Hepatocyte (in vitro differentiated cells): Measurements from ENCODE around the gene LRRC36. TPM values are rescaled to one million over a fixed set of nuclear protein-coding genes. Genes with fewer than 3 reads are reported as not detected.

ENCODE experiments used
- DNase-seq: peaks from one replicate; pipeline ENCODE4 v3.0.0-alpha.2; 2016; ENCODE audit warnings: low spot score
- H2AFZ ChIP-seq: fragments of 200-600 bp; sonication (generic); 2 replicates; pipeline ENCODE4 v1.6.0; 2016; ENCODE audit warnings: antibody characterized with exemption, mild to moderate bottlenecking
- H3K27ac ChIP-seq: fragments of 200-600 bp; sonication (generic); 2 replicates; pipeline ENCODE4 v1.5.1; 2016; ENCODE audit warnings: mild to moderate bottlenecking
- H3K27me3 ChIP-seq: fragments of 200-600 bp; sonication (generic); 2 replicates; pipeline ENCODE4 v1.6.1; 2016
- H3K36me3 ChIP-seq: fragments of 200-600 bp; sonication (generic); replicated peaks from 2 replicates; pipeline ENCODE4 v1.5.1; 2016; ENCODE audit warnings: low read depth; ENCODE audit not compliant: insufficient read depth
- H3K4me1 ChIP-seq: fragments of 200-600 bp; sonication (generic); 2 replicates; pipeline ENCODE4 v1.5.1; 2016; ENCODE audit warnings: mild to moderate bottlenecking, moderate library complexity; ENCODE audit not compliant: insufficient read depth
- H3K4me2 ChIP-seq: fragments of 200-600 bp; sonication (generic); 2 replicates; pipeline ENCODE4 v1.6.0; 2016
- H3K4me3 ChIP-seq: fragments of 200-600 bp; sonication (generic); 2 replicates; pipeline ENCODE4 v1.5.1; 2016; ENCODE audit warnings: mild to moderate bottlenecking
- H3K79me2 ChIP-seq: fragments of 200-600 bp; sonication (generic); 2 replicates; pipeline ENCODE4 v1.6.0; 2017; ENCODE audit warnings: mild to moderate bottlenecking
- H3K9me2 ChIP-seq: fragments of 200-600 bp; sonication (generic); replicated peaks from 2 replicates; pipeline ENCODE4 v1.6.0; 2017; ENCODE audit warnings: mild to moderate bottlenecking; ENCODE audit not compliant: insufficient read depth
- H3K9me3 ChIP-seq: fragments of 200-600 bp; sonication (generic); 2 replicates; pipeline ENCODE4 v1.5.1; 2016; ENCODE audit warnings: low read depth, mild to moderate bottlenecking
- H4K20me1 ChIP-seq: fragments of 200-600 bp; sonication (generic); 2 replicates; pipeline ENCODE4 v1.6.0; 2016; ENCODE audit warnings: mild to moderate bottlenecking; ENCODE audit not compliant: insufficient read depth, poor library complexity, severe bottlenecking
- CTCF ChIP-seq: fragments of 200-600 bp; sonication (generic); IDR thresholded peaks from 2 replicates; pipeline ENCODE4 v1.5.1; 2016; ENCODE audit warnings: antibody characterized with exemption, mild to moderate bottlenecking; ENCODE audit not compliant: poor library complexity
- EZH2 ChIP-seq: fragments of 200-600 bp; sonication (generic); IDR thresholded peaks from 2 replicates; pipeline ENCODE4 v1.6.1; 2016; ENCODE audit warnings: antibody characterized with exemption, mild to moderate bottlenecking, borderline replicate concordance
- EZH2phosphoT487 ChIP-seq: fragments of 200-600 bp; sonication (generic); IDR thresholded peaks from one replicate; pipeline ENCODE4 v1.6.1; 2018; ENCODE audit warnings: antibody characterized with exemption, mild to moderate bottlenecking, low read depth, moderate library complexity; ENCODE audit not compliant: unreplicated experiment, severe bottlenecking
- WGBS: methylation state at CpG from one replicate; pipeline ENCODE4 v1.1.6; 2016; ENCODE audit warnings: low lambda C conversion rate; ENCODE audit errors: missing lambda C conversion rate; 5-methylcytosine and 5-hydroxymethylcytosine counted together
- polyA plus RNA-seq: library from polyadenylated mRNA; unstranded; fragments of >200 nt; fragmentation: Nextera tagmentation; extraction: Ambion mirVana; gene quantifications from 2 replicates; pipeline ENCODE4 v1.2.1, GENCODE V29; 2016
- total RNA-seq: library from RNA; depleted of rRNA; stranded (reverse); fragments of >200 nt; gene quantifications from 2 replicates; pipeline ENCODE4 v1.2.3, GENCODE V29; 2014

LRRC36 gene
- total and polyA plus RNA-seq, 2 experiments from 2014 or later: 0.23 to 0.69 TPM

GRCh38 chr16:67294171-67294757 lies 32.4 kb upstream of the LRRC36 start:
- H3K9me2 ChIP-seq: no peaks in the 10 kb centered on the region
- DNase-seq: no peak
- 82% methylated on average over 4 of the region's 4 CpGs for WGBS
- no peak for TF ChIP-seq EZH2
- no peak for TF ChIP-seq CTCF
- no peak for TF ChIP-seq EZH2phosphoT487
- H3K36me3 ChIP-seq: no peaks in the 10 kb centered on the region
- H3K9me3 ChIP-seq: no peaks in the 10 kb centered on the region
- no peaks in the 10 kb centered on the region for H3K27me3 ChIP-seq
- H3K4me1 ChIP-seq: peaks cover 8% of the 10 kb centered on the region
- H3K79me2 ChIP-seq: no peaks in the 10 kb centered on the region
- H3K4me2 ChIP-seq: no peak overlapping the region
- no peak overlapping the region for H3K4me3 ChIP-seq
- H4K20me1 ChIP-seq: no peaks in the 10 kb centered on the region
- peak overlapping the region; percentile 49 for H3K27ac ChIP-seq
- H2AFZ ChIP-seq: no peak overlapping the region

GRCh38 chr16:67294938-67295361 lies 31.7 kb upstream of the LRRC36 start:
- H2AFZ ChIP-seq: no peak overlapping the region
- H3K79me2 ChIP-seq: no peaks in the 10 kb centered on the region
- no peak overlapping the region for H3K4me2 ChIP-seq
- H3K4me3 ChIP-seq: no peak overlapping the region
- H3K4me1 ChIP-seq: peaks cover 8% of the 10 kb centered on the region
- no peak for DNase-seq
- WGBS: 54% methylated on average over 7 of the region's 7 CpGs
- TF ChIP-seq EZH2: no peak
- TF ChIP-seq CTCF: no peak
- no peak for TF ChIP-seq EZH2phosphoT487
- no peaks in the 10 kb centered on the region for H4K20me1 ChIP-seq
- H3K9me3 ChIP-seq: no peaks in the 10 kb centered on the region
- no peaks in the 10 kb centered on the region for H3K36me3 ChIP-seq
- no peaks in the 10 kb centered on the region for H3K27me3 ChIP-seq
- H3K27ac ChIP-seq: peak overlapping the region; percentile 49
- no peaks in the 10 kb centered on the region for H3K9me2 ChIP-seq

GRCh38 chr16:67296420-67296819 lies 30.2 kb upstream of the LRRC36 start:
- H3K27me3 ChIP-seq: no peaks in the 10 kb centered on the region
- H3K9me2 ChIP-seq: no peaks in the 10 kb centered on the region
- no peak for TF ChIP-seq CTCF
- no peak for TF ChIP-seq EZH2phosphoT487
- no peak for TF ChIP-seq EZH2
- no peaks in the 10 kb centered on the region for H4K20me1 ChIP-seq
- H3K36me3 ChIP-seq: no peaks in the 10 kb centered on the region
- no peaks in the 10 kb centered on the region for H3K9me3 ChIP-seq
- WGBS: 43% methylated on average over 3 of the region's 3 CpGs
- H2AFZ ChIP-seq: no peak overlapping the region
- peaks cover 8% of the 10 kb centered on the region for H3K4me1 ChIP-seq
- no peak overlapping the region for H3K27ac ChIP-seq
- H3K79me2 ChIP-seq: no peaks in the 10 kb centered on the region
- no peak overlapping the region for H3K4me2 ChIP-seq
- no peak overlapping the region for H3K4me3 ChIP-seq
- DNase-seq: no peak

DNA sequence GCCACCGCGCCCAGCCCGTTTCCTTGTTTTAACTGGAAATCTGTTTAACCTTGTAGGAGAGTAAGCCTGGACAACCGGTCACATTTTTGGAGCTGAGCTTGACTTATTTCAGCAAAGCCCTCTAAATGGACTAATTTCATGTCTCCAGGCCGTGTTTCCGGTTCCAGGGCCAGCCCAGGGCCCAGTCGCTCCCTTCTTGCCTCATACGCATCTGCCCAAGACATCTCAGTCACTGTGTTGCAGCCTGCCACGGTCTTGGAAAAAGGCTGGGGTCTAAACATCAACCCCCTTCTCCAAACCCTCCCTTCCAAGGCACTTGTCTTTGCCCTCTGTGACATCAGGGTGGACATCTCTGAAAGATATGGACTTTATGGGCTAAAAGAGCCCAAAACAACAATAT lies 28.3 kb upstream of the LRRC36 start:
- Histone ChIP-seq H2AFZ (no peak overlapping the region), H3K4me1 (peaks cover 8% of the 10 kb centered on the region), H3K79me2 (no peaks in the 10 kb centered on the region), H3K9me3 (no peaks in the 10 kb centered on the region), H3K4me2 (no peak overlapping the region), H3K9me2 (no peaks in the 10 kb centered on the region), H3K4me3 (no peak overlapping the region), H3K27ac (no peak overlapping the region), H3K27me3 (no peaks in the 10 kb centered on the region), H3K36me3 (no peaks in the 10 kb centered on the region), H4K20me1 (no peaks in the 10 kb centered on the region)
- WGBS: 93% methylated on average over 9 of the region's 9 CpGs
- TF ChIP-seq EZH2phosphoT487 (no peak), CTCF (no peak), EZH2 (no peak)
- DNase-seq: no peak
